VCaP (cell line): ENCODE data around the gene ADK.

Experiments used
- H3K27ac ChIP-seq: fragments of 450-650 bp; 2 replicates; pipeline ENCODE4 v1.5.1; 2017
- CTCF ChIP-seq: fragments of 450-650 bp; conservative IDR thresholded peaks from 2 replicates; pipeline ENCODE4 v1.5.1; 2017; ENCODE audit warnings: mild to moderate bottlenecking, moderate library complexity

Gene ADK

GRCh38 chr10:74589851-74590250 lies 438.8 kb downstream of the ADK start:
- no peak for TF ChIP-seq CTCF
- peak overlapping the region; percentile 38; the same call in 1 of the 2 replicates for H3K27ac ChIP-seq

GRCh38 chr10:74593470-74593869 lies 442.4 kb downstream of the ADK start:
- peak overlapping the region; percentile 7; the same call in 1 of the 2 replicates for H3K27ac ChIP-seq
- TF ChIP-seq CTCF: no peak

- TF ChIP-seq CTCF: no peak
- H3K27ac ChIP-seq: no peak overlapping the region
Observed at GRCh38 chr10:74596713-74597112, 445.7 kb downstream of the ADK start.

- no peak for TF ChIP-seq CTCF
- H3K27ac ChIP-seq: no peak overlapping the region
Observed at GRCh38 chr10:74598891-74599566, 448.0 kb downstream of the ADK start.

- H3K27ac ChIP-seq: no peak overlapping the region
- TF ChIP-seq CTCF: no peak
Observed at GRCh38 chr10:74599672-74600071, 448.7 kb downstream of the ADK start.

- no peak for TF ChIP-seq CTCF
- H3K27ac ChIP-seq: no peak overlapping the region
Observed at GRCh38 chr10:74600170-74600569, 449.1 kb downstream of the ADK start.

GRCh38 chr10:74602576-74602975 lies 451.6 kb downstream of the ADK start:
- no peak overlapping the region for H3K27ac ChIP-seq
- no peak for TF ChIP-seq CTCF
